Kidney (tissue), 14 donors: ENCODE measurements around the gene CDK13. TPM values are rescaled to one million over a fixed set of nuclear protein-coding genes. Genes with fewer than 3 reads are reported as not detected.

Source experiments
- DNase-seq, 5 donors: peaks; one replicate each; pipeline ENCODE4 v3.0.0-alpha.2; 2013 to 2020
- FAIRE-seq: peaks from 2 replicates; lab custom pipeline; 2012; peaks lifted over from hg19 to GRCh38; lab: Jason Lieb, UNC
- H3K27ac ChIP-seq, 2 donors: one replicate each; pipeline ENCODE4 v1.7.0; 2013; ENCODE audit warnings: low read depth in 2 of 2, low read length in 2 of 2, inconsistent platforms in 1 of 2
- H3K27me3 ChIP-seq: one replicate; pipeline ENCODE4 v1.7.1; 2013; ENCODE audit warnings: low read length, inconsistent platforms; ENCODE audit not compliant: control insufficient read depth, insufficient read depth
- H3K36me3 ChIP-seq, 3 donors: one replicate each; pipeline versions ENCODE4 v1.7.0 to v1.7.1; 2013; ENCODE audit warnings: low read length in 3 of 3, control low read depth in 1 of 3, inconsistent platforms in 1 of 3; ENCODE audit not compliant: insufficient read depth in 3 of 3, control insufficient read depth in 2 of 3
- H3K4me1 ChIP-seq, 3 donors: one replicate each; pipeline versions ENCODE4 v1.7.0 to v1.7.1; 2013; ENCODE audit warnings: low read length in 3 of 3, inconsistent platforms in 1 of 3, low read depth in 1 of 3; ENCODE audit not compliant: control insufficient read depth in 2 of 3, insufficient read depth in 2 of 3
- H3K4me3 ChIP-seq, 3 donors: one replicate each; pipeline versions ENCODE4 v1.7.0 to v1.8.1; 2013; ENCODE audit warnings: low read length in 3 of 3, control low read depth in 1 of 3, inconsistent platforms in 1 of 3
- H3K9ac ChIP-seq, 3 donors: one replicate each; pipeline versions ENCODE4 v1.7.0 to v1.7.1; 2013; ENCODE audit warnings: low read length in 3 of 3, control low read depth in 1 of 3, inconsistent platforms in 1 of 3
- H3K9me3 ChIP-seq, 3 donors: one replicate each; pipeline versions ENCODE4 v1.7.0 to v1.7.1; 2013; ENCODE audit warnings: low read length in 3 of 3, control low read depth in 1 of 3, inconsistent platforms in 1 of 3; ENCODE audit not compliant: control insufficient read depth in 2 of 3, insufficient read depth in 1 of 3
- CTCF ChIP-seq: IDR thresholded peaks from 3 replicates; pipeline ENCODE4 v1.5.1; 2012; ENCODE audit warnings: mild to moderate bottlenecking, moderate library complexity, borderline replicate concordance; ENCODE audit not compliant: insufficient read depth; ENCODE audit errors: extremely low read depth
- intact Hi-C: fragments of 100-400 bp; cut with DNase I; formaldehyde crosslinking; loops from one replicate; pipeline ENCODE4 v1.11.1; 2022
- polyA plus RNA-seq: library from polyadenylated mRNA; stranded (reverse); fragments of 350-450 nt; fragmentation: Illumina TruSeq; extraction: RNeasy Lipid Tissue Mini Kit (QIAGEN cat#74804); gene quantifications from one replicate; pipeline ENCODE4 v1.2.3, GENCODE V29; 2014; ENCODE audit warnings: low read depth, low replicate concordance; ENCODE audit not compliant: insufficient read depth
- total RNA-seq: library from RNA; stranded (reverse); fragmentation: NEBNext Ultra II Directional; extraction: Animal tissue kit (Norgen Biotek cat#: 25700); gene quantifications from one replicate; pipeline ENCODE4 v1.2.1, GENCODE V29; 2021
- donor health status: control.
- donor health status: control.
- donor health status: control.
- donor health status: control.
- donor health status: control.
- donor health status: DM: yes; HTN: yes; CAD: no.
- donor health status: Normal renal cell carcinoma (clear cell type).

CDK13 gene
- total and polyA plus RNA-seq, 2 donors from 2014 or later, result 15.5 to 50.9 TPM

DNA sequence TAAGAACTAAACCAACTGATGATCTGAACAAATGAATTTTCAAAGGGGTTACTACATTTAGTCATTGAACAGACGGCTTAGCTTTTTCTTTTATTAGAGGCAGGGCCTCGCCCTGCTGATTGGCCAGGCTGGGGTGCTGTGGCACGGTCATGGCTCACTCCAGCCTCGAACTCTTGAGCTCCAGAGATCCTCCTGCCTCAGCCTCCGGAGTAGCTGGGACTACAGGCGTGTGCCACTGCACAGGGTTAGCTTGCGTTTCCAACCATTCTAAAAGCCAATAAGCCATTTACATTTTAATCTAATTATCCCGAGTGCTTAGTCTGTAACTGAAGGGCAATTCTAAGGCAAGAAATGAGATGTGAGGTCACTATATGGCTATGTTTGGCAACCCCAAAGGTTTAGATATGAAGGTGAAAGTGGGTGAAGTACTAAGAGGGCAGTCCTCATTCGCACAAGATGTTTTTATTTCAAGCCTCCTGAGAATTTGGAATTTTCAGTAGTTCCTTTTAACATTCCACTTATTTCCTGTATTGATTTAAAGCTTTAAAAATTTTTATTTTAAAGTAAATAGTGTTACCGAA lies 1.6 kb upstream of the CDK13 start:
- peak overlapping the region; percentile 55 to 98 (median 96) for H3K9ac ChIP-seq
- DNase-seq (peak in 2 of 5 donors; percentile 43 to 54), FAIRE-seq (no peak)
- no peaks in the 10 kb centered on the region for H3K27me3 ChIP-seq
- H3K27ac ChIP-seq, result peak overlapping the region; percentile 92 to 98
- no peaks in the 10 kb centered on the region for H3K36me3 ChIP-seq
- peaks cover 0 to 10% (median 7%) of the 10 kb centered on the region in 3 donors for H3K4me1 ChIP-seq
- intact Hi-C loops, result no loop called here
- H3K9me3 ChIP-seq, result no peaks in the 10 kb centered on the region
- peak overlapping the region; percentile 78 to 98 (median 98) for H3K4me3 ChIP-seq
- no peak for TF ChIP-seq CTCF

DNA sequence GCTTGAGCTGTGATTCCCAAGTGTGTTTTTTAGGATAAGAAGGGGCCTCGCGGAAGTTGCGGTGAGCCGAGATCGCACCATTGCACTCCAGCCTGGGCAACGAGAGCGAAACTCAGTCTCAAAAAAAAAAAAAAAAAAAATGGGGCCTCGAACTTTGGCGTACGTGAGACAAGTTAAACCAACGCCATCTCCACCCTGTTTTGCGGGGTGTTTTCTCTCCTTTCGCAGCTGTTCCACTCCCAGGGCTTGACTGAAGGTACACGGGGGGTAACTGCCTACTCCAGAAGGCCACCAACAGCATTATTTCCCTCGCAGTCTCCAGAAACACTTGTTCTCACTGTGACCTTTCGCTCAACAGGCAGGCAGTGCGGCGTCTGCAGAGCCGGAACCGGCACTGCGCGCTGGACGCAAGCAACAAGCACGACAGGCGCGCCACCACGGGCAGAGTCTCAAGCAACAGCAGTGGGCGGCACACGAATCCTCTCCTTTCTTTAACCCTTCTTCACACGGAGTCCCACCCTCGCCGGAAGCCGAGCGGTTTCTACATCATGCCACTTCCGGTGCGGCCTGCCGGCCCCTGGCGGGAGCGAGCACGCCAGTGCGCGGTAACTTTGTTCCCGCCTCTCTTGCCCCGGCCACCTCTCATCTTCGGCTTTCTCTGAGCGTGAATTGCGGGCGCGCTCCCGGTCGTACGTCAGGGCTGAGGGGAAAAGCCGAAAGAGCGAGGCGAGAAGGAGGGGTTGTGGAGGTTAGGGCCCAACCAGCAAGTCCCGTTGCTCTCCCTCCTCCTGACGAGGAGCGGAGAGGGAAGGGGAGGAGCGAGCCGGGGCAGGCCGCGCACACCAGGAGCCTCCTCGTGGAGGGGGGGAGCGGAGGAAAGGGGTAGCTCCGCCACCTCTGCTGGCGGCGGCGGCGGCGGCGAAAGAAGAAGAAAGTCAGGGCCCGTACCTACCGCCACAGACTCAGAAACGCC lies 814 bp upstream of the CDK13 start:
- peaks cover 0 to 10% (median 10%) of the 10 kb centered on the region in 3 donors for H3K4me1 ChIP-seq
- DNase-seq (peak; percentile 99 to 100 (median 100)), FAIRE-seq (peak; percentile 97)
- intact Hi-C loops, result no loop called here
- H3K27ac ChIP-seq, result peak overlapping the region; percentile 92 to 98
- no peak for TF ChIP-seq CTCF
- H3K9ac ChIP-seq, result peak overlapping the region; percentile 55 to 98 (median 96)
- H3K4me3 ChIP-seq, result peak overlapping the region; percentile 78 to 98 (median 98)
- no peaks in the 10 kb centered on the region for H3K36me3 ChIP-seq
- H3K9me3 ChIP-seq, result no peaks in the 10 kb centered on the region
- H3K27me3 ChIP-seq, result no peaks in the 10 kb centered on the region

- peaks cover 0 to 16% (median 14%) of the 10 kb centered on the region in 3 donors for H3K4me1 ChIP-seq
- TF ChIP-seq CTCF, result no peak
- no peaks in the 10 kb centered on the region for H3K36me3 ChIP-seq
- peak in 4 of 5 donors; percentile 41 to 92 (median 51) for DNase-seq
- intact Hi-C loops, result no loop called here
- no peak for FAIRE-seq
- H3K9me3 ChIP-seq, result no peaks in the 10 kb centered on the region
- H3K27ac ChIP-seq, result peak overlapping the region; percentile 92 to 98
- H3K9ac ChIP-seq, result peak overlapping the region; percentile 57 to 98 (median 93)
- H3K4me3 ChIP-seq, result peak overlapping the region; percentile 63 to 98 (median 77)
- no peaks in the 10 kb centered on the region for H3K27me3 ChIP-seq
These were observed 593 bp downstream of the CDK13 start for GRCh38 chr7:39950473-39951225.
